Amniotic stem cell (primary cell): ENCODE data around the gene ARSB.

ENCODE experiments used
- DNase-seq: peaks from one replicate; lab custom pipeline; 2025; lab: John Stamatoyannopoulos, UW

Gene ARSB

DNA sequence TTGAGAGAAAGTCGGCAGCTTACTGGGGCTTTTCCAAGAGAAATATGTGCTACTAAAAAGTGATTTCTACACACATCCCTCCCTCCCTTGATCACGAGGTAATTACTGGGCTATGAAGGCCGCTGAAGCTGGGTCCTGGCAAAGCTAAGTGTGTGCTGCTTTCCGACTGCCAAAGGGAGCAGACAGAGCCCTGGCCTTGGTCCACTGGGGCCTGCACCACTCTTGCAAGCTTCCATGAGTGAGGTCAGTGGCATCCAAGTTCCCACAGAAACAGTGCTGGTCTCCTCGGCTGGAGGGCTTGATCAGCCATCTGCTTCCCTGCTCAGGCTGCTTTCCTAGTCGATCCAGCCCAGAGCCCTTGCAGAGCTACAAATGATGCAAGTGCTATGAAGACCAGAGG, 181.8 kb downstream of the ARSB start:
- DNase-seq: no peak

DNA sequence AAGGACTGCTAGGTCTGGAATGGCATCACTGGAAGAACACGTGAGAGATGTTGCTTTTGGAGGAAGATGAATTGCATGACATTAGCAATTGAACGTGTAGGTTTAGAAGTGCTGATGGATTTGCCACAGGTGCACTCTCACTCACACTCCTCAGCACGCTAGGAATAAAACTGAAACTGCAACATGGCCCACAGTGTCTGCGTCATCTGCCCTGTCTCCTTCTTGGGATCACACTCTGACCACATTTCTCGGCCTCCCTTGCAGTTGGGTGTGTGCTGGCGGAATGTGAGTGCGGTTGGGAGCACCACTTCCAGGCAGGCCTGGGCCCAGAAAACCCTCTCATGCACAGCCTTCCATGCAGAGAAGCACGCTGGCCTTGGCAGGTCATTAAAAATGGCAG, 183.7 kb downstream of the ARSB start:
- no peak for DNase-seq

DNA sequence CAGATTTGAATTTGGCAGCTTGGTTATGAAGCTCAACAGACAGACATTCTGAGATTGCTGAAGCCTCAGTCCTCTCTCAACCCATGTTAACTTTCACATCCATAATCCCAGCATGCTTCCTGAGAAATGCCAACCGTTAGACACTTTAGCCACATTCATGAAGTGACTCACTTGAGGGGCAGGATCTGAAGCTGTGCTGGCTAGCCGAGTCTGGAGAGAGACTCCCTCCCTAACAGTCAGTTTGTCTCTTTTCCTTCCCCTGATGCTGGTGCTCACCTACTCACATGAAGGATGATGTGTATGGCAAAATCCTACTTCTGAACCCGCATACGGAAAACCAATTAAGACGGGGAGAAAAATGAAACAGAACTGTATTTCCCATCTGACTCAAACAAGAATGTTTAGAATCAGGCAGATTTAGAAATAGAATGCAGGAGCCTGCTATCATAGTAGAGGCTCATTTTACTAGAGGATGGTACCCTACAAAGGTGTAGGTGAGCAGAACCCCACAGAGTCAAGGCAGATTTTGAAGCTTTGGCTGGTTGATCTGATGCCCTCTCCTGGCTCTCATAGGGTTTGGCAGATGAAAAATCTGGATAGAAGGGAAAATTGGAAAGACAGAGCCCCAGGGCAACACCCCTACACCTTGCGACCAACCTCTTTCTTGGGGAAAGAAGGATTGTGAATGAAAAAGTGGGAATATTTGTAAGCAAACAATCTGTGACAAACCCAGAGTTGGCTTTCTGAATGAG, 185.7 kb downstream of the ARSB start:
- peak; percentile 14 for DNase-seq

DNA sequence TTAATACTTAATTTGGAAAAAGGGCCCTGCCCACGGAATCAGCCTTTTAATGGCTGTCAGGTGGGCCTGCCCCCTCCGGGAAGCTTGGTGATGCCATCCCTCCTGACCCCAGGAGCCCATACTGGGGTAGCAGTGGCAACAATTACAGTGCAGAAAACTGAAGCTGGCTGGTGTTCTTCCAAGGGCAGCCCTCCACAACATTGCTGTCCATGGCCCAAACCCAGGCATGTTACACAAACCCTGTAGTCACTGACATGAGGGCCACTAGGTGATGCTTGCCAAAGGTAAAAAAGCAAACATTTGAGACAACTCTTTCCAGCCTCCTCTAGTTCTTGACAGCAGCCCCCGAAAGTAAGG, 186.5 kb downstream of the ARSB start:
- no peak for DNase-seq

DNA sequence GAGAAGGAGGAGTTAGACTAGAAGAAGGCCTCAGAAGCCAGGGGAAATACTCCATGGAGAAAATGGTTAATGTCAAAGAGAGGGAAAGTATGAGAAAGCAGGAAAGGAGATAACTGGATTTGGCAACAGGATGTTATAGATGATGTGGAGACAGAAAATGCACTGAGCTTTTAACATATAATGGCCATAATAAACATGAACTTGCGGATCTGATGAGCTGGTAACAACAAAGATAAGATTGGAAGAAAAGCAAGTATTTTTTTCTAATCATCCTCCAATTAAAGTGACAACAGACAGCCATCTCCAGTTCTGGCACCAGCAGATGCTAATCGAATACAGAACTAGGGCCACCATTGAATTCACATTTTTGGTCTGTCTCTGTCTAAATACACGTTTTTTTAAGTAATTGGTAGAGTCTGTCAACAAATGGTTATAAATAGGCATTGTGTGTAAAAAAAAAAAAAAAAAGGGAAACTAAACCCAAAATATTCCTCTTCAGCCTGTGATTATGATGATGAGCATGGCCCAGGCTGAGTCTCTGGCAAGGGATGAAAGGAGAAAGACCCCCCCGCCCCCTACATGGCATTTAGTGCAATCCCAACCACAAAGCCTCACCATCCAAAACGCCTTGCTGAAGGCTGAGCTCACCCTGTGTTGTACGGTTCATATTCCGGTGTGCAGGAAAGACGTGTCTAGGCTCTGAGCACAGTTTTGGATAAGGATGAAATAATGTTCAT, 187.0 kb downstream of the ARSB start:
- no peak for DNase-seq

DNA sequence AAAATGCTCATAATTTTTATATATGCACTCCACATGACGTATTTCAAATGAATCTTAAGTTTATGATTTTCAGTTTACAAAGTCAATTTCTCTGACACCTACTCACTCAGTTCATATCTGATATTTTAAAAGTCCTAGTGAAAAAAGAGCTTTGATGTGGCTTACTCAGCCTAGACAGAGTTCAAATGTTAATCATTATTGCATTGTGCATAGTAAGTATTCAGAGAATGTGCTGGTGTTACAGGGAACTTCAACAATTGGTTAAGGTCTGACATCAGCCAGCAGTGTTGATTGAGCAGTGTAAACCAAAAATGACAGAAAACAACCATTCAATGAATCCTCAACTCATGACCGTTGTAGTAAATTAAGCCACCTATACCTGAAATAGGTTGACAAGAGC, 189.4 kb downstream of the ARSB start:
- DNase-seq: no peak

DNA sequence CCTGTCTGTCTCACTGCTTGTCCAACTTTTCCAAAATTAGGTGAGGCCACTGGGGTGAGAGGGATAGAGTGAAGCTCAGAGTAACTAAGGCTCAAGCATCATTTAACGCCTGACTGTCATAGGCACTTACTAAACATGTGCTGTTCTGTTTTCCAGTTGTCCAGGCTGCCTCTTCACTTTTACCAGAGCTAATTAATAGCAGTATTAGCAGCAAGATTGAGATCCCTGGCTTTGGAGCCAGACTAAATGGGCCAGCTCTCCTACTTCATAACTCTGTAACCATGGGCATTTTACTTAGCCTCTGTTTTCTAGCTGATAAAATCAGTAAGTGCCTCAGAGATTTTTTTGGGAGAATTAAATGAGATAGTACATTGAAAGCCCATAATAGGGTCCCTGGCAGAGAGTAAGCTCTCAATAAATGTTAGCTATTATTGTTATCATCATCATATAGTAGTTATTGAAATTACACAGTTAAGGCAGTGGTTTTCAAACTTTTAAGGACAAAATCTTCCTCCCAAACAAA, 190.4 kb downstream of the ARSB start:
- DNase-seq: no peak

DNA sequence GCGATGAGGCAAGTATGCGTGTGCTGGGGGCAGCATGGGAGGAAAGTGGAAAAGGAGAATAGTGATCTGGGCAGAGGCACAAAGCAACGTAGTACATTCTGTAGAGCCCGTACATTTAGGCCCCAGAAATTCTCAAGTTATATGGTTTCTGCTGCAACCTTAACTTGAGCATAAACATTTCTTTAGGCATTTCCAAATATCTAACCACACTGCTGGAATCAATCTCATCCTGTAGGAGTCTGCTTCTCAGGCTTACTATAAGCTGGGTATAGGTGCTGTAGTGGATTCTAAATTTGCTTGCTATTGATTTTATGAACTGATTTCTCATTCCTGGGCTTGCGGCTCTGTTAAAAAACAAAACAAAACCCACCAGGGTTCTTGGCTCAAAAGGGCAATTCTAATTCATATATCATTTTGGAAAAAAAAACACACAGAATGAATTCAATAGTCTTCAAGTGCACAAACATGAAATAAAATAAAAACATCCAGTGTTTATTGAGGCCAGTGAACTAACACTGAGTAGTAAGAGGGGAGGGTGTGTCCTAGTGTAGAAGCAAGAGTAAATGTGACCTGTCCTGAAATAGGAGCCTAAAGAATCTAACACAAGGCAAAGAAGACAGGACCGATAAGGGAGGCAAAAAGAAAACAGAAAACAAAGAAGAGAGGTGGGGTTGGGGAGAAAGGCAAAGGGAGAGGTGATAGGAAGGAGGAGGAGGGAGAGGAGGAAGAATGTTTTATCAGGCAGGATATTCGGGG, 191.0 kb downstream of the ARSB start:
- no peak for DNase-seq

DNA sequence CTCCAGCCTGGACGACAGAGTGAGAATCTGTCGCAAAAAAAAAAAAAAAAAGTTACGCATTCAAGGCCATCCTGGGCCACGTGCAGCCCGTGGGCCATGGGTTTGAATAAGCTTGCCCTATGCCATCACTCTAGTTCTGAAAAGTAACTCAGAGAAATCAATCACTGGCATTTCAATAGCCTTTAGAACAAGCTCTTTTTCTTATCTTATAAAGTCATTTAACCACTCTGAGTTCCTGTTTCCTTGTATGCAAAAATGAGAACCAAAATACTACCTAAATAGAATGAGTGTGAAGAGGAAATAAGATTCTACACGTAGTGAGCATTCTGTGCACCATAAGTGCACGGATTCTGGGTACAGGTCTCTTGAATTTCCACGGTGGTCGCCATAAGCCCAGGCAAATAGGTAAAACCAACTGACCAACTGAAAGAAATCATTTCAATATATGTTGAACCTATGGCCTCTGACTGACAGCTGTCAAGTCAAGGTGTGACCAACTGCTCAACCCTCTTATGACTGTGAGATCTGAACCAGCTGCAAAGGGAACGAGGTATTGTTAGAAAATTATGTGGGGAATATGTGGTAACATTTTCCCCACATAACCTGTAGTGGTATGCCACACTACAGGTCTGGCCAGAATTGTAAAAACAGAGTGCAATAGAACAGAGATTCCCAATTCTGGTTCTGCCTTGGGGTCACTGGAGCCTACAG, 192.6 kb downstream of the ARSB start:
- DNase-seq: no peak

DNA sequence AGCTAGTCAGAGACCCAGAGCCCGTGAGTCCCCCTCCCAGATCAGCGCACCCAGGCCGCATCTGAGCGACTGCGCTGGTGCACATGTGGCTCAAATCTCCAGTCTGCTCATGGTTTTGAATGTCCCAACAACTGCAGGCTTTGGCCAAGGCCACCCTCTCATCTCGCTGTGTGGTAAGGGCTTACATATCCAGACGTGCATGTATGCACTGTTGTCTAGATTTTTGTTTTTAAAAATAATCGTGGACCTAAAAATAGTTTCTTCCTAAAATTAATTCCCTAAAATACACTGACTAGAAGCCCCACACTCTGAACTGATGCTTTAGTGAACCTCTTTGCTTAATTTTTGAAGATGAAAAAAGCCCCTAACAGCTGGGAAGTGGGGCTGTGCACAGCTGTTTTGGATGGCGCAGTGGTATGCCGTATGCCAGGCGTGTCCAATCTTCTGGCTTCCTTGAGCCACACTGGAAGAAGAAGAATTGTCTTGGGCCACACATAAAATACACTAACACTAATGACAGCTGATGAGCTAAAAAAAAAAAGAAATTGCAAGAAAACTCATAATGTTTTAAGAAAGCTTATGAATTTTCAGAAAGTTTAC, 193.5 kb downstream of the ARSB start:
- no peak for DNase-seq

DNA sequence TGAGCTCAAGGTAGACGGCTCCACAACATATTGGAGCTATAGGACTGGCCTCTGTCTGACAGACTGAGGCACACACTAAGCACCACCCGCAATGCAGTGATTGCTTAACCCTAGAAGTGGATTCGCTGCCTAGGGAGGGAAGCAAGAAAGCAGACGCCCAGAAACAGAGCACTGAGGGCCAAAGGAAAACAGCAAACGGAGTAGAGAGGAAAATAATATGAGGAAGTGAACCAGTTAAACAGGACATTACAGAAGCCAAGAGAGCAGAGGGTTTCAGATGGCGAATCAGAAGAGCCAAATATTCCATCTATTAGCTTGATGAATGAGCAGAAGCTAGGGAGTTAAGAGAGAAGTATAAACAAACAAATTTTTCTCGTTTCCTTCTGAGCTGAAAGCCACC, 197.3 kb downstream of the ARSB start:
- no peak for DNase-seq

DNA sequence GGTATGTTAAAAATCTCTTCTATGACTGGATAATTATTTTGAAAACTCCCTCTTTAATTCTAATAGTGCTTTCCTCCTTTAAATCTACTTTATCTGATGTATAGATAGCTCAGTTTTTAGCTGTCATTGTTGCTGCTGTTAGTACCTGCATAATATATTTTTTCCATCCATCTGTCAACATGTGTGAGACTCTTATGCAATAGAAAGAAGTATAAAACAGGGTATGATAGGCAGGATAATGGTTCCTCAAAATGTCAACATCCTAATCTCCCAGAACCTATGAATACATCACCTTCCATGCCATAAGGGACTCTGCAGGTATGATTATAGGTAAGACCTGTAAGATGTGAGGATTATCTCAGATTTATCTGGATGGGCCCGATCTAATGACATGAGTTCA, 199.7 kb downstream of the ARSB start:
- DNase-seq: no peak

DNA sequence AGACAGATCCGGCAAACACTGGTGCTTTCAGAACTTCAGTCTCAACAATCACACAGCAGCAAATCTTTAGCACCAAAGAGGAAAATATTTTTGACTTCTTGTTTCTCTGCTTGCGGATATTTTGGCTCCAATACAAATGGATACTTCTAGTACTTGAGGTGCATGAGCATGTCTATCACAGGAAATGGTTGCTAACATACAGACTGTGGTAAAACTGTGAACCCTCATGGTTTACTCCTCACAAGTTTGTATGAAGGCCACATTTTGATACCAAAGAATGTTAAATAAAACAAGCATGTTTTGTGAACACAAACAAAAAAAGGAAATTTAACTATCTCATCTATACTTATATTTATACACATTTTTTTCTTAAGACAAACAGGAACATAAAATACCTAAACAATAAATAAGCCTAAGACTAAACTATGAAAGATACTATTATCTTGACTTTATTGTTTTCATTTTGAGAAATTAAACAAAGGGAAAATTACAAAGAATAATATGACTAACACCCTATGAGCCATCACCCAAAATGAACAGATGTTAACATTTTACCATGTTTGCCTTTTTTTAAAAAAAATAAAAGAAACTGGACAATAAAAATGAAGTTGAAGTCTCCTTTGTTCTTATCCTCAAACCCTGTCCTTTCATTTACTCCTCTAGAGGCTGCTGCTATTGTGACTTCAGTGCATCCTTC, 201.5 kb downstream of the ARSB start:
- no peak for DNase-seq

DNA sequence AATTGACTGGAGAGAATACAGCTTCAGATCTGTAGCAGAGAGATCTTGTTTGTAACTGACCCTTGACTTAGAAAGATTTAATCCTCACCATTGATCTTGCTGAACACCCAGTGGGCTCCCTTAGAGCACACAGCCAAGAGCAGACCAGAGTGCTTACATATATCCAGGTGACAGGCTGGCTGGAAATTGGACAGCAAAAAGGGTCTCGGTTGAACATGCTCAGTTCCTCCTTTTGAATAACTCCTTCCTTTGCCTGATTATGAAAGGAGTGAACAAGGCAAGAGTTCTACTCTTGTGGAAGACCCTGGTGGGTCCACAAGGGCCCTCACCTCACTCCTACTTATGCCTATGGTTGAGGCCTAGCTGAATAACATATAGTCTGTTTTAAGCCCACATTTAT, 202.4 kb downstream of the ARSB start:
- no peak for DNase-seq

DNA sequence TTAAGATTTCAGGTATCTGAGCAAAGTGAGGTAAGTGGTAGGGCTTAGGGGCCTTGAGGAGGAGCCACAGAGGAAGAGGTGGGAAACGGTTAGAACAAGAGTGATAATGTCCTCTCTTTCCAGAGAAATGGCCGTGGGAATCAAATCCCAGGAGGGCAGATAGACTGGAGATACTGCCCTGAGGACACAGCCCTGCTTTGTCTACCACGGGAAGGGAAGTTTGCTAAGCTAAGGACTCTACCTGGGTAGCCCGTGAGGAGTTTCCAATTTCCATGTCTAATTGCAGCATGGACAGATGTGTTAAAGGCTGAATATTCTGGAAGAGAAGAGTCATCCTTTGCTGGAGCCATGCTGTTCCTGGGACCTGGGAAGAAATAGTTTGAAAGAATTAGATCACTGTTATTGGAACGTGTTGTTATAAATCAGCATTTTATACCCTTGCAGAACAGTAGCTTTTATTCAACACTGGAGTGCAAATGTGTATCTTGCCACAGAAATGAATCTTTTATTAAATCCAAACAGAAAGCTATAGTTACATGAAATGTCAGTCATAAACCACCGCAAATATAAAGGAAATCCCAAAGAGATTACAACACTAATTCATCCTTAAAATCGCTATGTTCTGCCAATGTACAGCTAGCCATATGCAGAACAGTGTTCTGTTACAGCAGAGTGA, 203.4 kb downstream of the ARSB start:
- no peak for DNase-seq

DNA sequence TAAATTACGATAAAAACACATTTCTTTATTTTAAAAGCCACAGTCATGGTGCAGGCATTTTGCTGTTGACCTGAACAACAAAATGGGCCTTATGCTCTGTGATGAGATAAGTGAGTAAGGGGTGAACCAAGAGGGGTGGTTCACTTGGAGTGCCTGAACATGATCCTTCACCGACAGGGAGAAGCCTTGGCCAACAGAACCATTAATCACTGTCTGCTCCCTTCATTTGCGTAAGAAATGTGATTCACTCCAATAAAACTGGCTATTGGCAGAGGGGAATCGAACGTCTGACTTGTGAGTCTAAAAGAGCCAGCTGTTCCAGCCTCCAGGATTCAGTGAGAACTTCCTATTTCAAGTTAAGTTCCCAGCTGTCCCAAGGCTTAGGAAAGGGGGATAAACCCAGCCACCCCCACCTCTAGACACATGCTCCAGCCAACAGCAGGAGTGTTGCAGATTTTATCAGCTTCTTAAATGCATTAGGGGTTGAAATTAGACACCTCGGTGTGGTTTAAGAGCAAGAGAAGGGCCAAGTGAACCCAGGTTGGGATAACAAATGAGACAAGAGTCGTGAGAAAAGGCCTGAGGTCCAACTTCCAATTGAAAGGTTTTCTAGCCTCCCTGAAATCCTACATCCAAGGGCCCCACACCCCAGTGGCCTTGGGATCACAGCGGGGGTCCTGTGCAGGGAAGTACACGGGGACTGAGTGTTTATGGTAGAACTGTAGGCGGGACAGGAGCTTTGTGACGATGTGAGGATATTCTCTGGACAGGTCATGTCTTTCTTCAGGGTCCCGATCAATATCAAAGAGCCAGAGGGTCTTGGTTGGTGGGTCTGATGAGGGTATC, 205.1 kb downstream of the ARSB start:
- no peak for DNase-seq

DNA sequence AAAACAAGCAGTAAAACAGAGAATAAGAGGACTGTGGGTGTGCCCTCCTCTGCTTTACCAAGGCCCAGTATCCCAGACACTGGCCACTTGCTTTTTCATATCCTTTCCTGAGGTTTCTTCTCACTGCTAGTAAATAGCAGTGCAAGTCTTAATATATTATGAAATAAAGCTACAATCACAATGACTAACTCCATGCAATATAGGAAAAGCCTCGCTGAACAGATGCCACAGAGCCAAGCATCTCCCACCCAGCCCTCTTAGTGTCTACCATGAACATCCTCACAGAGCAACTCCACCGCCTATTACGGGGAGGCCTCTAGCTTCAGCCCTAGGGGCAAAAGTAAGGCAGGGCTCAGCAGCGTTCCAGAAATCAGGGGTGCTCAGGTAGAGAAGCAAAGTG, 205.8 kb downstream of the ARSB start:
- DNase-seq: no peak

DNA sequence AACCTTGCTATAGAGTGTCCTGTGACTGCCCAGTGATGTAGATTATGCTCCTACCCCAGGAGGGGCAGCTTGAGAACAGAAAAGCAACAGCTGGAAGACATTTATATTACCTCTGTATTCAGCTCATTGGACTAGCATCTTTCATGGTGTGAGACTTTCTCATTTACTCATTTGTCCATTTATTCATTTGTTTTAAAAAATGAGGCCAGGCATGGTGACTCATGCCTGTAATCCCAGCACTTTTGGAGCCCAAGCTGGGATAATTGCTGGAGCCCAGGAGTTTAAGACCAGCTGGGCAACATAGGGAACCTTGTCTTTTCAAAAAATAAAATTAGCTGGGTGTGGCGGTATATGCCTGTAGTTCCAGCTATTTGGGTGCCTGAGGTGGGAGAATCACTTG, 206.6 kb downstream of the ARSB start:
- DNase-seq: no peak

DNA sequence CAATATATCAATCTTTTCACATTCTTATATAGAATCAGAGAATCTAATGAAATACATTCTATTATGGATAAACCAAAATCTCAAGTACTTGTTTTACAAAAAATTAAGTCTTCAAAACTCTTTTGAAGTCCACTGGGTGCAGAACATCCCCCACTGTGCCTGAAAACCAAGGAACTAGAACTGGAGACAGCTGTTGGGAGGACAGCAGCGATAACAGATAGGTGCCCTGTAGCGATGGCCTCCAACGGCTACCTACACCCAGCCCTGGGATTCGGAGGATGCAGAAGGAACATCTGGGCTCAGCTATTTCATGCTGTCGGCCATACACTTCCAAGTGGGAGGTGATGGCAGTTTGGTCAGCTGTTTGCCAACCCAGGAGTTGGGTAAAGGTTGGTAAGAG, 207.2 kb downstream of the ARSB start:
- no peak for DNase-seq

DNA sequence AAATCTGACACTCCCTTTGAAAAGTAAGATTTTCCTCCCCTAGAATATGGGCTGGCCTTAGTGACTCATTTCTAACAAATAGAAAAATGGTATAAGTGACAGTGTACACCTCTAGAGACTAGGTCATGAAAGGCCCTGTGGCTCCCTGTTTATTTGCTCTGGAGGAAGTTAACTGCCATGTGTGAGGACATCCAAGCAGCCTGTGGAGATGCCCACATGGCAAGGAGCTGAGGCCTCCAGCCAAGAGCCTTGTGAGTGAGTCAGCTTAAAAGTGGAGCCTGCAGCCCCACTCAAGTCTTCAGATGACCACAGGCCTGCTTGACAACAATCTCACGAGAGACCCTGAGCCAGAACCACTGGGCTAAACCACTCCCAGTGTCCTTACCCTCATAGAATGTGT, 208.5 kb downstream of the ARSB start:
- DNase-seq: no peak
